GM12892 (cell line): Measurements from ENCODE around the gene JAK1.

Source experiments
- POLR2A ChIP-seq: IDR thresholded peaks from 2 replicates; pipeline ENCODE4 v1.6.1; 2011; ENCODE audit warnings: low read depth, low read length, control low read depth
- TAF1 ChIP-seq: IDR thresholded peaks from 2 replicates; pipeline ENCODE4 v1.6.1; 2011; ENCODE audit warnings: low read depth, mild to moderate bottlenecking, control low read depth, low read length, borderline replicate concordance

DNA sequence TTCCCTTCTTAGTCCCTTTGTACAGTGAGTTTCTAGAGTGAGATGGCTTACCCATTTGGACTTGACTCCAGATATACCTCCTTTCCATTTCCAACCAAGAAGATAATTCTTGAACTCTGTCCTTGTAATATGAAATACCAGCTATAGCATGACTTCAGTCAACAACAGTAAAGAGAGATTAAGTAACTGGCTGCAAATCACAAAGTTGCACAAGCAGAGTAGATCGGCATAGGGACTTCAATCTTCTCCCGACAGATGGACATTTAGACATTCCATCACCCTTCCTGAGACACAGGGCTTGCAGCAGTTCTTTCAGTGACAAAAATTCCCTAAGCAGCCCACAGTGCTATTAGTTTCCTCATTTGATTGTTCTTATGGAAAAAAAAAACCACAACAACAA is 44.6 kb downstream of the JAK1 start:
- TF ChIP-seq POLR2A = no peak
- TF ChIP-seq TAF1 = no peak
